Neural cell (in vitro differentiated cells): Measurements from ENCODE around the gene TMEM92. TPM values are rescaled to one million over a fixed set of nuclear protein-coding genes. Genes with fewer than 3 reads are reported as not detected.

Experiments
- H2AFZ ChIP-seq: fragments of 200-600, 300-800 bp; sonication (generic), shearing (Covaris generic); 2 replicates; pipeline ENCODE4 v1.6.0; 2014; ENCODE audit warnings: low read depth, mild to moderate bottlenecking, antibody characterized with exemption, low read length, moderate library complexity
- H3F3A ChIP-seq: fragments of 200-600 bp; shearing (Covaris generic); 2 replicates; pipeline ENCODE4 v1.6.1; 2016; ENCODE audit warnings: mild to moderate bottlenecking, moderate library complexity, mixed read lengths, antibody characterized with exemption, low read length; ENCODE audit not compliant: insufficient read depth, poor library complexity, severe bottlenecking
- H3K27ac ChIP-seq: fragments of 200-600, 300-800 bp; sonication (generic), shearing (Covaris generic); 2 replicates; pipeline ENCODE4 v1.5.1; 2014; ENCODE audit warnings: mild to moderate bottlenecking, low read length, moderate library complexity
- H3K27me3 ChIP-seq: fragments of 300-800, 200-600 bp; sonication (generic), shearing (Covaris generic); 2 replicates; pipeline ENCODE4 v1.6.0; 2014; ENCODE audit warnings: mild to moderate bottlenecking, low read depth, low read length, moderate library complexity; ENCODE audit not compliant: insufficient read depth
- H3K36me3 ChIP-seq: fragments of 300-800, 200-600 bp; sonication (generic), shearing (Covaris generic); 2 replicates; pipeline ENCODE4 v1.5.1; 2014; ENCODE audit warnings: mild to moderate bottlenecking, antibody characterized with exemption, low read length, moderate library complexity; ENCODE audit not compliant: insufficient read depth
- H3K4me2 ChIP-seq: fragments of 300-800, 200-600 bp; sonication (generic), shearing (Covaris generic); 2 replicates; pipeline ENCODE4 v1.6.0; 2014; ENCODE audit warnings: mild to moderate bottlenecking, low read length
- H3K4me3 ChIP-seq: fragments of 300-800, 200-600 bp; sonication (generic), shearing (Covaris generic); 2 replicates; pipeline ENCODE4 v1.5.1; 2014; ENCODE audit warnings: mild to moderate bottlenecking, low read length, moderate library complexity
- H3K79me2 ChIP-seq: fragments of 200-600 bp; shearing (Covaris generic); replicated peaks from 2 replicates; pipeline ENCODE4 v1.6.0; 2014; ENCODE audit warnings: mild to moderate bottlenecking, low read length, moderate library complexity; ENCODE audit not compliant: insufficient read depth
- H3K9ac ChIP-seq: fragments of 300-800, 200-600 bp; sonication (generic), shearing (Covaris generic); 2 replicates; pipeline ENCODE4 v1.6.1; 2016; ENCODE audit warnings: mild to moderate bottlenecking, low read length, mixed read lengths
- H3K9me2 ChIP-seq: fragments of 200-600 bp; shearing (Covaris generic); 2 replicates; pipeline ENCODE4 v1.6.1; 2016; ENCODE audit warnings: mild to moderate bottlenecking, low read length, mixed read lengths; ENCODE audit not compliant: insufficient read depth
- H3K9me3 ChIP-seq: fragments of 200-600, 300-800 bp; sonication (generic), shearing (Covaris generic); 2 replicates; pipeline ENCODE4 v1.6.1; 2016; ENCODE audit warnings: mild to moderate bottlenecking, mixed run types, low read length, moderate library complexity, mixed read lengths
- H4K20me1 ChIP-seq: fragments of 200-600 bp; shearing (Covaris generic); 2 replicates; pipeline ENCODE4 v1.6.1; 2016; ENCODE audit warnings: mild to moderate bottlenecking, mixed run types; ENCODE audit not compliant: insufficient read depth
- EP300 ChIP-seq: fragments of 450-650 bp; conservative IDR thresholded peaks from 2 replicates; pipeline ENCODE4 v1.6.1; 2014; ENCODE audit warnings: antibody characterized with exemption, mild to moderate bottlenecking, moderate library complexity; ENCODE audit not compliant: poor library complexity, severe bottlenecking
- EZH2 ChIP-seq: fragments of 200-600, 300-800 bp; shearing (Covaris generic), sonication (generic); IDR thresholded peaks from 2 replicates; pipeline ENCODE4 v1.6.1; 2014; ENCODE audit warnings: antibody characterized with exemption, low read length, borderline replicate concordance, mild to moderate bottlenecking; ENCODE audit not compliant: insufficient read depth, poor library complexity, severe bottlenecking
- MXI1 ChIP-seq: fragments of 450-650 bp; conservative IDR thresholded peaks from 2 replicates; pipeline ENCODE4 v1.6.1; 2014; ENCODE audit warnings: antibody characterized with exemption, mild to moderate bottlenecking; ENCODE audit not compliant: poor library complexity, severe bottlenecking
- POLR2AphosphoS5 ChIP-seq: IDR thresholded peaks from 2 replicates; pipeline ENCODE4 v1.6.1; 2012
- RAD21 ChIP-seq: fragments of 450-650 bp; conservative IDR thresholded peaks from 2 replicates; pipeline ENCODE4 v1.6.1; 2014; ENCODE audit warnings: antibody characterized with exemption, mild to moderate bottlenecking, moderate library complexity
- SMC3 ChIP-seq: fragments of 450-650 bp; conservative IDR thresholded peaks from 2 replicates; pipeline ENCODE4 v1.6.1; 2014; ENCODE audit warnings: antibody characterized with exemption, mild to moderate bottlenecking, moderate library complexity; ENCODE audit not compliant: poor library complexity
- TAF1 ChIP-seq: IDR thresholded peaks from 2 replicates; pipeline ENCODE4 v1.6.1; 2012; ENCODE audit warnings: low read depth
- polyA plus RNA-seq: library from polyadenylated mRNA; depleted of rRNA; stranded (reverse); fragments of >200 nt; gene quantifications from 2 replicates; pipeline ENCODE4 v1.2.3, GENCODE V29; 2014
- TF ChIP-seq, protein P1 (sequence below): IDR thresholded peaks from 2 replicates; pipeline ENCODE4 v1.6.1; 2012; ENCODE audit warnings: borderline replicate concordance
- TF ChIP-seq, protein P2 (sequence below): fragments of 450-650 bp; IDR thresholded peaks from 2 replicates; pipeline ENCODE4 v1.5.1; 2014; ENCODE audit warnings: antibody characterized with exemption, mild to moderate bottlenecking, moderate library complexity; ENCODE audit not compliant: poor library complexity, severe bottlenecking

TMEM92 gene
- polyA plus RNA-seq, 1 donor from 2014 or later = not detected

DNA sequence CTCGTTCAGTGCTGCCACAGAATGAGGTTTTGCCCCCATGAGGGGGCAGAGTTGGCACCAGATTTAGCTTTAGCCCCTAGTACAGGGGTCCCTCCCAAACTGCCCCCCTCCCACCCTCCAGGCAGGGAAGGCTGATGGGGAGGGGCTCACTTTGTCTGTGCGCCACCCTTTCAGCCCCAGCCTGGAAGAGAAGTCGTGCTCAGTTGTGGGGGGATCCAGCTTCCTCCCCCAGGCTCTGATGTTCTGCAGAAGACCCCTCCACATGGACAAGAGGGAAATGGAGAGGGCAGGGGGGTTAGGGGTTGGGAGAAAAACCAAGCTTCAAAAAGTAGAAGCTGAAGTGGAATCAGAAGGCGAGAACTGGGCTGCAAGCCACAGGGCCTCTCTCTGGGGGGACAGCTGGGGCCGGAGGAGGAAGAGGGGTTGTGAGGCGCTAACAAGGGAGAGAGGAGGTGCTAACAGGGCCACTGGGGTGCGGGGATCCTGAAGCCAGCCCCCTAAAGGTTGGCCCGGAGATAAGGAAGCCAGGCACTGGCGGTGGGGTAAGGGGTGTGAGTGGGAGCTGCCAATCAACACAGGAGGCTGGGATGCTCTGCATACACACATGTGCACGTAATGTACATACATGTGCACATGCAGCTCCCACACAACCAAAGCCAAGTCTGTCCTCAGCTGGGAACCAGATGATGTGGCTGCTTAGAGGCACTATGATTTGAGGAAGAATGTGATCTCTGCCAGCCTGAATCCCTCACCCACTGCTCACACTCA lies 7.0 kb upstream of the TMEM92 start (continued):
- no peak for TF ChIP-seq RAD21
- TF ChIP-seq POLR2AphosphoS5 = no peak

DNA sequence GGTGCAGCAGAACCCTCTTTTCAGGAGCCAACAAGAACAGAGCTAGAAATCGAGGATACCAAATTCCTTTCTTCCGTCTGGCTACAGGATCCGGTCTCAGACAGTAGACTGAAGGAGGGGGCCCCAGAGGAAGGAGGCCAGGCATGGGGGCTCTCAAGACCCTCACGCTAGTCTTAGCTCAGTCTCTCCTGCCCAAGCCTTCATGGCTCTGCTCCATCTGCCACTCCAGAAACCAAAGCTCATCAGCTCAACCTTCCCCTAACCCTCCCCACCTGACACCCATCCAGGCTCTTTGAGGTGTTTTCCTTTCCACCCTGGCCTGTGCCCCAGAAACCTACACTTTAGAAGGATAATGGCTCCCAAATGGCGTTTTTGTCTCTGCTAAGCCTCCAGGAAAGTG lies 6.2 kb upstream of the TMEM92 start:
- Histone ChIP-seq H3K4me2 (no peak overlapping the region), H4K20me1 (no peaks in the 10 kb centered on the region), H3K27ac (no peak overlapping the region), H2AFZ (no peak overlapping the region), H3K4me3 (no peak overlapping the region), H3K27me3 (peaks cover 7% of the 10 kb centered on the region), H3K36me3 (no peaks in the 10 kb centered on the region), H3K9me3 (no peaks in the 10 kb centered on the region), H3K9me2 (no peaks in the 10 kb centered on the region), H3K9ac (no peak overlapping the region), H3K79me2 (no peaks in the 10 kb centered on the region), H3F3A (no peaks in the 10 kb centered on the region)
- TF ChIP-seq RAD21 (no peak), SMC3 (no peak), EZH2 (no peak), TAF1 (no peak), POLR2AphosphoS5 (no peak), EP300 (no peak), MXI1 (no peak)
- TF ChIP-seq, protein P1, sequence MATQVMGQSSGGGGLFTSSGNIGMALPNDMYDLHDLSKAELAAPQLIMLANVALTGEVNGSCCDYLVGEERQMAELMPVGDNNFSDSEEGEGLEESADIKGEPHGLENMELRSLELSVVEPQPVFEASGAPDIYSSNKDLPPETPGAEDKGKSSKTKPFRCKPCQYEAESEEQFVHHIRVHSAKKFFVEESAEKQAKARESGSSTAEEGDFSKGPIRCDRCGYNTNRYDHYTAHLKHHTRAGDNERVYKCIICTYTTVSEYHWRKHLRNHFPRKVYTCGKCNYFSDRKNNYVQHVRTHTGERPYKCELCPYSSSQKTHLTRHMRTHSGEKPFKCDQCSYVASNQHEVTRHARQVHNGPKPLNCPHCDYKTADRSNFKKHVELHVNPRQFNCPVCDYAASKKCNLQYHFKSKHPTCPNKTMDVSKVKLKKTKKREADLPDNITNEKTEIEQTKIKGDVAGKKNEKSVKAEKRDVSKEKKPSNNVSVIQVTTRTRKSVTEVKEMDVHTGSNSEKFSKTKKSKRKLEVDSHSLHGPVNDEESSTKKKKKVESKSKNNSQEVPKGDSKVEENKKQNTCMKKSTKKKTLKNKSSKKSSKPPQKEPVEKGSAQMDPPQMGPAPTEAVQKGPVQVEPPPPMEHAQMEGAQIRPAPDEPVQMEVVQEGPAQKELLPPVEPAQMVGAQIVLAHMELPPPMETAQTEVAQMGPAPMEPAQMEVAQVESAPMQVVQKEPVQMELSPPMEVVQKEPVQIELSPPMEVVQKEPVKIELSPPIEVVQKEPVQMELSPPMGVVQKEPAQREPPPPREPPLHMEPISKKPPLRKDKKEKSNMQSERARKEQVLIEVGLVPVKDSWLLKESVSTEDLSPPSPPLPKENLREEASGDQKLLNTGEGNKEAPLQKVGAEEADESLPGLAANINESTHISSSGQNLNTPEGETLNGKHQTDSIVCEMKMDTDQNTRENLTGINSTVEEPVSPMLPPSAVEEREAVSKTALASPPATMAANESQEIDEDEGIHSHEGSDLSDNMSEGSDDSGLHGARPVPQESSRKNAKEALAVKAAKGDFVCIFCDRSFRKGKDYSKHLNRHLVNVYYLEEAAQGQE = no peak
- TF ChIP-seq, protein P2, sequence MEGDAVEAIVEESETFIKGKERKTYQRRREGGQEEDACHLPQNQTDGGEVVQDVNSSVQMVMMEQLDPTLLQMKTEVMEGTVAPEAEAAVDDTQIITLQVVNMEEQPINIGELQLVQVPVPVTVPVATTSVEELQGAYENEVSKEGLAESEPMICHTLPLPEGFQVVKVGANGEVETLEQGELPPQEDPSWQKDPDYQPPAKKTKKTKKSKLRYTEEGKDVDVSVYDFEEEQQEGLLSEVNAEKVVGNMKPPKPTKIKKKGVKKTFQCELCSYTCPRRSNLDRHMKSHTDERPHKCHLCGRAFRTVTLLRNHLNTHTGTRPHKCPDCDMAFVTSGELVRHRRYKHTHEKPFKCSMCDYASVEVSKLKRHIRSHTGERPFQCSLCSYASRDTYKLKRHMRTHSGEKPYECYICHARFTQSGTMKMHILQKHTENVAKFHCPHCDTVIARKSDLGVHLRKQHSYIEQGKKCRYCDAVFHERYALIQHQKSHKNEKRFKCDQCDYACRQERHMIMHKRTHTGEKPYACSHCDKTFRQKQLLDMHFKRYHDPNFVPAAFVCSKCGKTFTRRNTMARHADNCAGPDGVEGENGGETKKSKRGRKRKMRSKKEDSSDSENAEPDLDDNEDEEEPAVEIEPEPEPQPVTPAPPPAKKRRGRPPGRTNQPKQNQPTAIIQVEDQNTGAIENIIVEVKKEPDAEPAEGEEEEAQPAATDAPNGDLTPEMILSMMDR = no peak

DNA sequence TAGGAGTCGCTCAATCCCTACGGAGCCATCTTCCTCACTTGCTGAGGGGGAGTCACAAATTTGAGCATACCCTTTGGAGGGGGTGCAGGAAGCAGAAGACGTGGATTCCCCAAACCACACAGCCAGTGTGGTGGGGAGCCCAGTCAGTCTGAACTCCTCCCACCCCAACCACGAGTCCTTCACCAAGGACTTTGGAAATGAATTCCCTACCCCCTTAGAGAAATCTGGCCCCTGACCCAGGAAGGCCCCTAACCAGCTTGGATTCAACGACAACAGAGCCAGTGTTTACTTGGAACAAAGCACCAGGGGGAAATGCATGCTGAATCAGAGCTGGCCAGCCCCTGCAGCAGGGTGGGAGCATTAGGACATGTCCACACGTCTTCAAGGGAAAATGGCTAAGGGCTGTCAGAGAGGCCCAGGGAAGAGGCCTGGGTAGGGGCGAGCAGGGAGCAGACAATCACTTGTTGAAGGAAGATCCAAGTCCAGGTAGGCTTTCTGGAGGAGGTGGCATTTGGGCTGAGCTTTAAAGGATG lies 5.5 kb upstream of the TMEM92 start:
- H4K20me1 ChIP-seq = no peaks in the 10 kb centered on the region
- TF ChIP-seq EZH2 = no peak
- TF ChIP-seq, protein P1 = no peak
- H3K9me3 ChIP-seq = no peaks in the 10 kb centered on the region
- no peaks in the 10 kb centered on the region for H3F3A ChIP-seq
- no peaks in the 10 kb centered on the region for H3K9me2 ChIP-seq
- no peak overlapping the region for H3K9ac ChIP-seq
- H3K27ac ChIP-seq = no peak overlapping the region
- H3K4me3 ChIP-seq = no peak overlapping the region
- no peaks in the 10 kb centered on the region for H3K36me3 ChIP-seq
- peaks cover 13% of the 10 kb centered on the region for H3K27me3 ChIP-seq
- no peak overlapping the region for H2AFZ ChIP-seq
- H3K79me2 ChIP-seq = no peaks in the 10 kb centered on the region
- H3K4me2 ChIP-seq = no peak overlapping the region
